Stimulated activated naive CD4-positive, alpha-beta T cell treated with Interleukin-2 at 50 U/mL for 16 hours (primary cell): Measurements from ENCODE around the gene RAB26.

Experiments used
- DNase-seq: peaks from one replicate; lab custom pipeline; 2025; lab: John Stamatoyannopoulos, UW

Gene RAB26

DNA sequence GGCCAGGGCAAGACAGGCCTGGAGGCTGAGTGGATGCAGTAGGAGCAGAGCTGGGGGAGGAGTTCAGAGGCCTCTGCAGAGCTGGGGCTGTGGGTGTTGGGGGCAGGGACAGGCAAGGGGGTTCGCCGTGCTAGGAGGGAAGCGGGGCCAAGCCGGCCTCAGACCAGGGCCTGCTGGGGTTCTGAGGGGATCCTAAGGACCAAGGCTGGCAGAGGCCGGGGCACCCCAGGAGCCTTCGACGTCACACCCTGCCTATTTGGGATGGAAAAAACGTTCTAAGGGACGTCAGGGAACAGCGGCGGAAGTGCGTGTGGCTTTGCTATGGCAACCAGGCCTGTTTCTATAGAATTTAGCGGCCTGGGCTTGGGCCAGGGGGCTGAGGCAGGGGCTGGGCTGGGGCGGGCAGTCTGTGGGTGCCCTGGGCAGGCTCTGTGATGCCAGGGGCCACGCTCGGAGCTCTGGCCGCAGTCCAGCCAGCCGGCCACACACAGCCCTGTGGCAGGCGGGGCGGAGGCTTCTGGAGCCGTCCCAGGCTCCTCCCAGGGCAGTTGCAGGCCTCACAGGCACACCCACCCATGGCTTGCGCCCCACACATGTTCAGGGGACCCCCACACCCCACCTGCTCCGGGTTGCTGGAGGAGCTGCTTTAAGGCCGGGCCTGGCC, 10.9 kb downstream of the RAB26 start:
- DNase-seq: no peak

DNA sequence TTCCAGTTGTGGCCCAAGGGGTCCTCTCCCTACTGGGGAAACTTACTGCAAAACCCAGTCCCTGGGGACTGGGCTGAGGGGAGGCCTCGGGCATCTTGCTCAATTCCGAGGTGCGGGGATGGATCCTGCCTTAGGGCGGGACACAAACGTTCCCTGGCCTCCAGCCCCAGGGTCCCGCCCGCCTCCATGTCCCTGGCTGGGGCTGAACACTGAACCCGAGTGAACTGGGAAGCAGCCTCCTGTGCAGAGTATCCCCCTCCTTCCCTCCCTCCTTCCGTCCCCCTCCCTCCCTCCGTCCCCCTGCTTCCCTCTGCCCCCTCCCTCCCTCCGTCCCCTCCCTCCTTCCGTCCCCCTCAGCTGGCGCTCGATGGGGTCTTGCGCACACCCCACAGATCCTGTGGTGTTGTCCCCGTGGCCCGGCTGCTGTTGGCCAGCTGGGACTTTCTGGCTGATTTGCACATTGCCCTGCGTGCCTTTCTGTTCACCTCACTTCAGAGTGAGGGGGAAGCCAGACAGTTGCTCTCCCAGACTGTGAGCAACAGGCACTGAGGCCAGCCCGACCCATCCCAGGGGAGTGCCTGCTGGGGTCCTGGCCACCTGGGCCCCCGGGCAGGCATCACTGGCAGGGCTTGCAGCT, 12.6 kb downstream of the RAB26 start:
- DNase-seq: no peak

DNA sequence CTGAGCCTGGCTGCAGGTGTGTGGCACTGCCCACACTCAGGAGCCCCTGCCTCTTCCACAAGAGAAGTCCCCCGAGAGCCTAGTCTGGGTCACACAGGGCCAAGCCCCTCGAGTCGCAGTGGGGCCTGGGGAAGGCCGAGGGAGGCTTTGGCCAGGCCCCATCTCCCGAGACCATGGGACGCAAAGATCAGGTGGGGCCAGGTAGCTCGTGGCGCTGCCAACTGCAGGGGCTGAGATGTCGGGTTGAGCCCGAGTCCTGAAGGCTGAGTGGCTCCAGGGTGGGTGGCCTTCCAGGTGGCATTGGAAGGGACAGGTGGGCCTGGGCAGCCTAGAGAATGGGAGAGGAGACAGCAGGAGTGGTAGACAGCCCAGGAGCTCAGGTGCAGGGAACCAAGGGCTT, 13.5 kb downstream of the RAB26 start:
- DNase-seq: no peak

DNA sequence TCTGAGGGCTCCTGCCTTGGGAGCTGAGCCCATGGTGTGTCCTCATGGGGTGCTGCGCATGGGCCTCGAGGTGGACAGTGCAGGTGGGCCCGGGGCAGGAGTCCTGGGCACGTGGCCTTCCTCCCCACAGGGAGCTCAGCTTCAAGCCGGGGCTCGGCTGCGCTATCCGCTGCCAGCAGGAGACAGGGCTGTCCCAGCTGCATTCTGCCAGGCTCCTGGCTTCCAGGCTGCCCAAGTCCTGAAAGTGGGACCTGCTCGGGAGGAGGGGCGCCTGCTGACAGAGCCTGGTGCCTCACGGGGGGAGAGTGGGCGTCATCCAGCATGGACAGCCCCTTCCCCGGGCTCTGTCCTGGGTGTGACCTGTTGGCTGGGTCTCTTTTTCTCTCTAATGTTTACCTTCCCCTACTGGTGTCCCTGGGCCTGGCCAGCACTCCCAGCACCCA, 14.3 kb downstream of the RAB26 start:
- no peak for DNase-seq

DNA sequence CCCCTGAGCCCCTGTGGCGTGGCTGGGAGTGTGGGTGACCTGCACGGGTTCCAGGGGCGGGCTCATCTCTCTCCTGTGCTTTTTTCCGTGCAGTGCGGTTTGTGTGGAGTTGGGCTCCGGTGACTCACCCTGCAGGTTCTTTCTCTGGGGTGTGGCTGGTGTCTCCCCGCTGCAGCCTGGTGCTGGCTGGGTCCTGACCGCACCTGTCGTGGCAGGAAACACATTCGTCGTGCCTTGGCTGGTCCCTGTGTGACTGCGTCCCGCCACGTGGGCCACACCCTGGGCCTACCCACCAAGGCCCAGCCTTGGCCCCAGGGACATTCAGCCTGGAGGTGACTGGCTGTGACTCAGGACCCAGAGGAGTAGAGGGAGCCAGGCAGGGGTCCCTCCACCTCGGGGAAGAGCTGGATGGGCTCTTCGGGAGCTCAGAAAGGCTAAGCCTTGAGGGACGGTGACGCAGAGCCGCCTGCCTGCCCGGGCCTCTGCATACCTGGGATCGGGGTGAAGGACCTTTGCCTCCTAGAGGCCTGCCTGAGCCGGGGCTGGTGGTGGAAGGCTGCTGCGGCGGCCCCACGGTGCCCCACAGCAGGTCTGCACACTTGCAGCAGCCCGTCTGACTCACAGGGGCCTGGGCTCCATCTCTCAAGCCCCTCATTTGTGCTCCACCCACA, 14.9 kb downstream of the RAB26 start:
- DNase-seq: no peak

GRCh38 chr16:2165861-2166260, 17.4 kb downstream of the RAB26 start:
- no peak for DNase-seq

DNA sequence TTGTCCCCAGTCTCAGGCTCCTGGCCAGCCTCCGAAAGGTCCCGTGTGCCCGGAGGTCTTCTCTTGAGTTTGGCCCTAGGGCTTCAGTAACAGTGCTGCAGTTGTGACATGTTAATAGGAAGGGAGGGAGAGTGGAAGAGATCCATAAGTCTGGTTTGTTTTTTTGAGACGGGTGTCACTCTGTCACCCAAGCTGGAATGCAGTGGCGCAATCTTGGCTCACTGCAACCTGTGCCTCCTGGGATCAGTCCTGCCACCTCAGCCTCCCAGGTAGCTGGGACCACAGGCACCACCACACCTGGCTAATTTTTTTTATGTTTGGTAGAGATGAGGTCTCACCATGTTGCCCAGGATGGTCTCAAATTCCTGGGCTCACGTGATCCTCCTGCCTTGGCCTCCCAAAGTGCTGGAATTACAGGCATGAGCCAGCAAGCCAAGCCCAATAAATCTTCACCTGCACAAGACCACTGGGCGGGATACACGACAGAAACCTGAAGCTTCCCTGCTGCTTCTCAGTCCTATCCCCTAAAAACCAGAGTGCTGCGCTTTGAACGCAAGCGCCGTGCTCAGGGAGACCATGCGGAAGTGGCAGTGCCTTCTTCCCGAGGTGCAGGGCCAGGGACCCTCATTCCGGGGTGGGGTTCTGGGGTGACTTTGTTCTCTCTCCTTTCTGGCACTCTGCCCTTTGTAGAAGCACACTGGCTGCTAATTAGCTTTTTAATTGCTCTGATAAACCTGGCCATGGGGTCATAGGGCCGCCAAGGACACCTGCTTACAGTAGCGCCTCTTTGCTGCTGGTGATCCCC, 18.0 kb downstream of the RAB26 start:
- DNase-seq: no peak

DNA sequence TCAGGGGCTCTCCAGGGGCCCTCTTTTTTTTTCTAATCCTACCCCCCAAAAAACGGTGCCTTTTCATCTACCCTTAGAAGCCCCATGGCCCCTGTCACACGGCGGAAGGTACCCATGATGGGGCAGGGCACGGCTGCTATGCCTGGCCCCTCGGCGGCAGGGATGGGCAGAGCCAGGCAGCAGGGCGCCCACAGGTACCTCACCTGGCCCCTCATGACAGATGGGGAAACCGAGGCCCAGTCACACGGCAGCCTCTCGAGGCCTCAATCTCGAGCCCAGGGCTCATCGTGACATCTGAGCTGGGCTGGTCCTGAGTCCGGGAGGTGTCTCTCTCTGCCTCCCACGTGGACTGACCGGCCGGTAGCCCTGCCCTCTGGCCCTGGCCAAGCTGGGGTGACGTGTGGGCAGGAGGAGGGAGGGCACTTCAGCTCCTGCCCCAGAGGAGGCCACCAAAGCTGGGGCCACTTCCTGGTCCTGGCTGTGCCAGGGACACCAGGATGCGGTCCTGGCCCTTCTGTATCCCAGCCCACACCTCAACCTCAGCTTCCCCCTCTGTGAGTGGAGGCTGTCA, 18.7 kb downstream of the RAB26 start:
- DNase-seq: no peak

- no peak for DNase-seq
Observed at GRCh38 chr16:2170080-2170479, 21.7 kb downstream of the RAB26 start.

DNA sequence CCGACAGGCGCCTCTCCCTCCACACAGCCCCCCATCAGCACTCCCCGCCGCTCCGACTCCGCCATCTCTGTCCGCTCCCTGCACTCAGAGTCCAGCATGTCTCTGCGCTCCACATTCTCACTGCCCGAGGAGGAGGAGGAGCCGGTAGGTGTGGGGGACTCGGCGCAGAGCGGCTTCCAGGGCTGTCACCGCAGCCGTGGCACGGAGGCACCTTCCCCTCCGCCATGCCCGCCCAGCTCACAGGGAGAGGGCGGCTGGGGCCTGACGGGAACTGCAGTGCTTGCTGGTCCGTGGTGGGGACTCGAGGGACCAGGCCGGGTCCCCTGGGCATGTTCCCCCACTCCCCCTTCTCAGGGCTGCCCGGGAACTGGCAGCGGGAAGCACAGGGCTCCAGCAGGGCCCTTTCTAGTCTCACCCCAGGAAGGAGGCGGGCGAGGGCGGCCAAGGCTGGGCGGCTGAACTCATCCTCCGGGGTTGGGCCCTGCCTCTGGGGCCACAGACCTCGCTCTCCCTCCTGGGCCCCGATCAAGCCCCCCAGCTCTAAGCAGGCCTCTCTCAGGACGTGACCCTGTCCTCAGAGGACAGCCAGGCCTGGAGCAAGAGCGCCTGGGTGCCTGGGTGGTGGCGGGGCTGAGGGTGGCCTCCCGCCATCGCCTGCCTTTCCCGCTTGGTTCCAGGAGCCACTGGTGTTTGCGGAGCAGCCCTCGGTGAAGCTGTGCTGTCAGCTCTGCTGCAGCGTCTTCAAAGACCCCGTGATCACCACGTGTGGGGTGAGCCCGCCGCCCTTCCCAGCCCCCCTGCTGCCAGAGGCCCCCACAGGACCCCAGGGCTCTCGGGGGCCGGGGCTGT, 22.4 kb downstream of the RAB26 start:
- no peak for DNase-seq

GRCh38 chr16:2171601-2172178, 23.3 kb downstream of the RAB26 start:
- no peak for DNase-seq

DNA sequence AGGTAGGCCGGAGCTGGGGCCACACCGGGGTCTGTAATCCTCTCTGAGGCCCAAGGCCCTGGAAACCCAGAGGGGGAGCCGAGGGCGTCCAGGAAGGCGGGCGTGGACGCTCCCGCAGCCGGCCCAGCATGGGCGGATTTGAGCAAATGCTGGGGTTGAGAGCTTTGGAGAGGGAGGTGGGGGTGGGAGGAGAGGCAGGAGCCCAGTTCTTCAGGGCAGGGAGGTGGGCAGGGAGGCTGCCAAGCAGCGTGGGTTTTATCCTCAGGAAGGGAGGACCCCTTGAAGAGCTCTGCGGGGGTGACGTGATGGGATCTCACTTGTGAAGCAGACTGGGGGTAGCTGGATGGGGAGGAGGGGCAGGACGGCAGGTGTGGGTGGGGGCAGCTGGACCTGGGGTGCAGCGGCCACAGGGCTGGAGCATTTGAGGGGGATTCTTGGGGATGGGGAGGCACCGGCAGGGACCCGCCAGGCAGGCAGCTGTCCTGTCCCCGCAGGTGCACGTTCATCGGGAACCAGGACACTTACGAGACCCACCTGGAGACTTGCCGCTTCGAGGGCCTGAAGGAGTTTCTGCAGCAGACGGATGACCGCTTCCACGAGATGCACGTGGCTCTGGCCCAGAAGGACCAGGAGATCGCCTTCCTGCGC, 24.4 kb downstream of the RAB26 start:
- no peak for DNase-seq

DNA sequence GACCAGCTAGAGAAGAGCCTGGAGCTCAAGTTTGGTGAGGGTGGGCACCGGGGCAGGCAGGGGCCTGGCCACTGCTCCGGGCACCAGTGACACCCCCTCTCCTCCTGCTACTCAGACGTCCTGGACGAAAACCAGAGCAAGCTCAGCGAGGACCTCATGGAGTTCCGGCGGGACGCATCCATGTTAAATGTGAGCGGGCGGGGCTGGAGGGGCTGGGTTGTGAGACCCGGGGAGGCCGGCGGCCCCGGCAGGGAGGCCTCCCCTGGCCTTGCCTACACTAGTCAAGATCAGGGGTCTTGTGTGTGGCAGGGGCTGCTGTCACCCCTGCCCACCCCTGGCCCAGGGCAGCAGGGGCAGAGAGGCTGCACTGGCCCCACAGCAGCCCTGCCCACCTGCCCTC, 24.9 kb downstream of the RAB26 start:
- DNase-seq: no peak

GRCh38 chr16:2173916-2174315, 25.5 kb downstream of the RAB26 start:
- DNase-seq: no peak

DNA sequence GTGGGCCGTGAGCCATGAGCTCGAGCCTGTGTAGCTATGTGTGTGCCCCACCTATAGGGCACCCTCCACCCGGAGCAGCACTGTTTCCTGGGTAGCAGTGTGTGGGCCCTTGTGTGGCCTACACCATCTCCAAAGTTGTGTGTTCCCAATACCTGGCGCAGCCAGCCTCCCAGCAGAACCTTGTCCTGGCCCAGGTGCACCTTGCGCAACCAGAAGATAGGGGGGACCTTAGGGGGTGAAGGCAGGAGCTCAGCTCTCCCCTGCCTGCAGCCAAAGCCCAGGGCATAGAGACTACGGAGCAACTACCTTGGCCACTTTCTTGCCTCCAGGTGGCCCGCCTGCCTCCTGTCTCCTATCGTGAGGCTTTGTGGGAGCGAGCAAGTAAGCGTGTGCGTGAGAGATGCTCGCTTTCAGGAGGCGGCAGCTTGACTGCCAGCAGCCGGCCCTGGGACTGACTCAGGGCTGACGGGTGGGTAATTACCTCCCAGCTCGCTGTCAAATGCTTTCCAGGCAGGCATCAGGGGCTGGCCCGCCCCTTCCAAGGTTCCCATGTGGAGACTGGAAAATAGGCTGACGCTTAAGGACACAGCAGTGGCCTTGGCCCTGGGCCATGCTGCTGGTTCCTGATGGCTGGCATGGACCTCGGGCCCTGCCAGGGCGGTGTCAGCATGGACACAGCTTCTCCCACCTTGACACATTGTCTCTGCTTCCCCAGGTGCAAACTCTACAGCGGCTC, 26.1 kb downstream of the RAB26 start:
- DNase-seq: no peak

GRCh38 chr16:2175454-2175853, 27.0 kb downstream of the RAB26 start:
- no peak for DNase-seq

GRCh38 chr16:2176047-2176446, 27.6 kb downstream of the RAB26 start:
- no peak for DNase-seq

GRCh38 chr16:2177101-2177500, 28.7 kb downstream of the RAB26 start:
- DNase-seq: no peak

- no peak for DNase-seq
Observed at GRCh38 chr16:2177561-2177960, 29.1 kb downstream of the RAB26 start.
